H1 (cell line): ENCODE measurements around the gene HSF2. TPM values are rescaled to one million over a fixed set of nuclear protein-coding genes. Genes with fewer than 3 reads are reported as not detected.

Experiments used
- CTCF ChIA-PET: fragments of 300-600 bp; sonication (Branson Sonifier 250); formaldehyde crosslinking; loops from one replicate; lab custom pipeline; 2021; ENCODE audit not compliant: partially characterized antibody; lab: Charles Lee
- POLR2A ChIA-PET: fragments of 300-600 bp; sonication (Branson Sonifier 250); formaldehyde crosslinking; loops from one replicate; lab custom pipeline; 2021; ENCODE audit warnings: inconsistent platforms; ENCODE audit not compliant: partially characterized antibody; lab: Charles Lee
- DNase-seq, 2 experiments: peaks; one replicate each; pipeline versions ENCODE4 v3.0.0 to v3.0.0-alpha.2; 2010 to 2022; ENCODE audit warnings: low spot score in 2 of 2, low read depth in 1 of 2, mixed read lengths in 1 of 2
- FAIRE-seq: peaks from 2 replicates; lab custom pipeline; 2011; peaks lifted over from hg19 to GRCh38; lab: Jason Lieb, UNC
- H2AFZ ChIP-seq: 2 replicates; pipeline ENCODE4 v1.8.1; 2012; ENCODE audit warnings: low read length, inconsistent platforms
- H2AK5ac ChIP-seq: 2 replicates; pipeline ENCODE4 v1.6.1; 2013; ENCODE audit warnings: low read depth, low read length
- H2BK120ac ChIP-seq: replicated peaks from 2 replicates; pipeline ENCODE3; 2013; ENCODE audit warnings: low read depth, low read length, inconsistent platforms
- H2BK12ac ChIP-seq: 2 replicates; pipeline ENCODE4 v1.6.1; 2013; ENCODE audit warnings: low read depth, low read length
- H2BK15ac ChIP-seq: 2 replicates; pipeline ENCODE4 v1.6.1; 2013; ENCODE audit warnings: low read length
- H2BK20ac ChIP-seq: 2 replicates; pipeline ENCODE4 v1.6.1; 2013; ENCODE audit warnings: low read length
- H2BK5ac ChIP-seq: 2 replicates; pipeline ENCODE4 v1.6.1; 2013; ENCODE audit warnings: low read depth, low read length
- H3K14ac ChIP-seq: 2 replicates; pipeline ENCODE4 v1.6.1; 2013; ENCODE audit warnings: inconsistent platforms; ENCODE audit not compliant: insufficient read length
- H3K18ac ChIP-seq: 2 replicates; pipeline ENCODE4 v1.6.1; 2013; ENCODE audit warnings: low read length; ENCODE audit errors: extremely low read depth
- H3K23ac ChIP-seq: 2 replicates; pipeline ENCODE4 v1.6.1; 2013; ENCODE audit warnings: inconsistent platforms; ENCODE audit not compliant: insufficient read length
- H3K23me2 ChIP-seq: 2 replicates; pipeline ENCODE4 v1.6.1; 2013; ENCODE audit warnings: low read depth, low read length
- H3K27ac ChIP-seq: 2 replicates; pipeline ENCODE4 v1.6.1; 2011; ENCODE audit warnings: low read depth, low read length, inconsistent platforms
- H3K27me3 ChIP-seq, 4 experiments: replicated peaks in 1 of 4; 1 replicate in 1 of 4; 2 replicates in 3 of 4; pipeline versions ENCODE4 v1.6.1 to v1.8.1; 2011 to 2013; ENCODE audit warnings: low read length in 3 of 4, mild to moderate bottlenecking in 3 of 4, inconsistent platforms in 2 of 4, mixed read lengths in 2 of 4, moderate library complexity in 1 of 4; ENCODE audit not compliant: control insufficient read depth in 3 of 4, insufficient read depth in 3 of 4; ENCODE audit errors: extremely low read depth in 1 of 4
- H3K36me3 ChIP-seq, 4 experiments: 2 replicates each; pipeline versions ENCODE4 v1.6.1 to v1.8.1; 2011 to 2013; ENCODE audit warnings: mild to moderate bottlenecking in 4 of 4, low read length in 3 of 4, moderate library complexity in 2 of 4, control low read depth in 1 of 4, inconsistent platforms in 1 of 4; ENCODE audit not compliant: insufficient read depth in 4 of 4, control insufficient read depth in 2 of 4
- H3K4ac ChIP-seq: replicated peaks from 2 replicates; pipeline ENCODE3; 2013; ENCODE audit warnings: low read length, low read depth, mixed read lengths, inconsistent platforms; ENCODE audit not compliant: insufficient read length
- H3K4me1 ChIP-seq, 4 experiments: replicated peaks in 1 of 4; 1 replicate in 1 of 4; 2 replicates in 3 of 4; pipeline versions ENCODE4 v1.6.1 to v1.8.1; 2011 to 2013; ENCODE audit warnings: low read length in 3 of 4, inconsistent platforms in 2 of 4, mixed read lengths in 1 of 4; ENCODE audit not compliant: insufficient read depth in 4 of 4, control insufficient read depth in 3 of 4
- H3K4me2 ChIP-seq, 2 experiments: 2 replicates each; pipeline versions ENCODE4 v1.6.1 to v1.8.1; 2011 to 2013; ENCODE audit warnings: low read depth in 2 of 2, low read length in 2 of 2, control low read depth in 1 of 2, inconsistent platforms in 1 of 2, mild to moderate bottlenecking in 1 of 2; ENCODE audit not compliant: insufficient read depth in 1 of 2
- H3K4me3 ChIP-seq, 4 experiments: fragments of 200-600, 300-600 bp in 1 of 4; sonication (generic), shearing (Covaris generic), sonication (Bioruptor Twin) in 1 of 4; 2 replicates each; pipeline versions ENCODE4 v1.5.1 to v1.8.1; 2011 to 2016; ENCODE audit warnings: low read length in 4 of 4, low read depth in 3 of 4, control low read depth in 2 of 4, inconsistent platforms in 2 of 4, mild to moderate bottlenecking in 2 of 4, mixed read lengths in 1 of 4, moderate library complexity in 1 of 4; ENCODE audit not compliant: insufficient read depth in 2 of 4; ENCODE audit errors: extremely low read depth in 1 of 4
- H3K56ac ChIP-seq: replicated peaks from 2 replicates; pipeline ENCODE3; 2013; ENCODE audit warnings: low read depth, mild to moderate bottlenecking, mixed read lengths, low read length, inconsistent platforms; ENCODE audit not compliant: insufficient read length
- H3K79me1 ChIP-seq: 2 replicates; pipeline ENCODE4 v1.6.1; 2013; ENCODE audit warnings: low read depth, low read length, control low read depth
- H3K79me2 ChIP-seq, 2 experiments: 2 replicates each; pipeline versions ENCODE4 v1.6.1 to v1.8.1; 2012 to 2013; ENCODE audit warnings: low read length in 2 of 2, mild to moderate bottlenecking in 2 of 2, inconsistent platforms in 1 of 2; ENCODE audit not compliant: insufficient read depth in 2 of 2, control insufficient read depth in 1 of 2
- H3K9ac ChIP-seq, 4 experiments: replicated peaks in 1 of 4; 1 replicate in 1 of 4; 2 replicates in 3 of 4; pipeline versions ENCODE4 v1.6.1 to v1.8.1; 2011 to 2013; ENCODE audit warnings: low read depth in 3 of 4, low read length in 3 of 4, control low read depth in 2 of 4, mild to moderate bottlenecking in 2 of 4, moderate library complexity in 2 of 4, inconsistent platforms in 1 of 4; ENCODE audit errors: extremely low read depth in 1 of 4
- H3K9me3 ChIP-seq, 2 experiments: 2 replicates each; pipeline versions ENCODE4 v1.6.1 to v1.8.1; 2012 to 2013; ENCODE audit warnings: mild to moderate bottlenecking in 2 of 2, moderate library complexity in 2 of 2, control low read depth in 1 of 2, inconsistent platforms in 1 of 2, low read depth in 1 of 2, low read length in 1 of 2, mixed read lengths in 1 of 2; ENCODE audit not compliant: insufficient read depth in 2 of 2
- H4K20me1 ChIP-seq, 2 experiments: replicated peaks in 1 of 2; 2 replicates each; pipeline versions ENCODE3 to v1.8.1; 2011 to 2013; ENCODE audit warnings: inconsistent platforms in 2 of 2, low read length in 2 of 2, mild to moderate bottlenecking in 1 of 2; ENCODE audit not compliant: insufficient read depth in 2 of 2, control insufficient read depth in 1 of 2
- H4K5ac ChIP-seq: 2 replicates; pipeline ENCODE4 v1.6.1; 2013; ENCODE audit warnings: low read length, low read depth, mixed read lengths, inconsistent platforms; ENCODE audit not compliant: insufficient read length
- H4K8ac ChIP-seq: 2 replicates; pipeline ENCODE4 v1.8.0; 2013; ENCODE audit warnings: mild to moderate bottlenecking, moderate library complexity, low read length, inconsistent platforms; ENCODE audit not compliant: insufficient read depth; ENCODE audit errors: extremely low read depth
- H4K91ac ChIP-seq: replicated peaks from 2 replicates; pipeline ENCODE3; 2013; ENCODE audit warnings: low read length, mixed read lengths, inconsistent platforms; ENCODE audit not compliant: insufficient read length
- ASH2L ChIP-seq: fragments of 200-600, 300-600 bp; sonication (generic); IDR thresholded peaks from one replicate; pipeline ENCODE4 v1.7.1; 2017; ENCODE audit warnings: low read length
- EP300 ChIP-seq, 2 experiments: IDR thresholded peaks; 1 replicate in 1 of 2; 2 replicates in 1 of 2; pipeline ENCODE4 v1.6.1; 2011 to 2012; ENCODE audit warnings: low read depth in 2 of 2, low read length in 2 of 2, mild to moderate bottlenecking in 2 of 2, borderline replicate concordance in 1 of 2, inconsistent platforms in 1 of 2, moderate library complexity in 1 of 2
- KDM4A ChIP-seq: IDR thresholded peaks from one replicate; pipeline ENCODE4 v1.7.1; 2012; ENCODE audit warnings: low read depth, mild to moderate bottlenecking, moderate library complexity, low read length, inconsistent platforms; ENCODE audit not compliant: severe bottlenecking
- POLR2A ChIP-seq, 2 experiments: IDR thresholded peaks; 1 replicate in 1 of 2; 2 replicates in 1 of 2; pipeline ENCODE4 v1.6.1; 2011; ENCODE audit warnings: low read depth in 2 of 2, low read length in 2 of 2, mild to moderate bottlenecking in 2 of 2; ENCODE audit errors: control extremely low read depth in 1 of 2
- RBBP5 ChIP-seq: IDR thresholded peaks from 2 replicates; pipeline ENCODE4 v1.7.1; 2012; ENCODE audit warnings: low read depth, mild to moderate bottlenecking, inconsistent platforms, low read length, moderate library complexity, borderline replicate concordance
- SIN3A ChIP-seq, 2 experiments: IDR thresholded peaks in 1 of 2; conservative IDR thresholded peaks in 1 of 2; 2 replicates each; pipeline ENCODE4 v1.6.1; 2011 to 2012; ENCODE audit warnings: low read length in 2 of 2, improper control_type of control experiment in 1 of 2, low read depth in 1 of 2, mild to moderate bottlenecking in 1 of 2
- SIRT6 ChIP-seq: IDR thresholded peaks from one replicate; pipeline ENCODE4 v1.7.1; 2012; ENCODE audit warnings: low read length, inconsistent platforms
- SP4 ChIP-seq: IDR thresholded peaks from 2 replicates; pipeline ENCODE4 v1.6.1; 2012; ENCODE audit warnings: low read length, inconsistent platforms
- TEAD4 ChIP-seq: IDR thresholded peaks from 2 replicates; pipeline ENCODE4 v1.6.1; 2012; ENCODE audit warnings: low read depth, low read length, inconsistent platforms, mixed read lengths
- WGBS, 2 experiments: shearing (Covaris generic) in 1 of 2; methylation state at CpG; one replicate each; pipeline versions ENCODE4 v1.1.6 to v1.1.7; 2013 to 2015; ENCODE audit warnings: low lambda C conversion rate in 2 of 2, mixed read lengths in 2 of 2, inconsistent platforms in 1 of 2, low coverage in 1 of 2, missing lambda C conversion rate in 1 of 2; ENCODE audit not compliant: insufficient replicate concordance in 2 of 2, insufficient coverage in 1 of 2, insufficient read length in 1 of 2; ENCODE audit errors: extremely low coverage in 1 of 2, missing lambda C conversion rate in 1 of 2; 5-methylcytosine and 5-hydroxymethylcytosine counted together
- polyA plus RNA-seq, 7 experiments: library from polyadenylated mRNA; depleted of rRNA in 3 of 7; stranded (reverse) in 5 of 7; unstranded in 2 of 7; fragments of >200 nt in 5 of 7; fragments of 200-250 nt in 2 of 7; gene quantifications; 1 replicate in 5 of 7; 2 replicates in 1 of 7; 4 replicates in 1 of 7; pipeline versions ENCODE4 v1.2.1 to v1.2.3, GENCODE V29; 2011 to 2013; ENCODE audit warnings: missing spikeins in 2 of 7, mixed read lengths in 2 of 7
- total RNA-seq: library from RNA; stranded (reverse); fragmentation: NEBNext Ultra II Directional; extraction: Animal tissue kit (Norgen Biotek cat#: 25700); gene quantifications from 2 replicates; pipeline ENCODE4 v1.2.1, GENCODE V29; 2021
- TF ChIP-seq, protein P1 (sequence below): IDR thresholded peaks from 2 replicates; pipeline ENCODE4 v1.6.1; 2012; ENCODE audit warnings: inconsistent platforms
- TF ChIP-seq, protein P2 (sequence below): IDR thresholded peaks from 2 replicates; pipeline ENCODE4 v1.6.1; 2012; ENCODE audit warnings: low read length, inconsistent platforms

The HSF2 gene
- total and polyA plus RNA-seq, 2 of the 8 experiments (the other 6 are each of a cell fraction or from before 2014, with no cell fraction given) = 16.3 to 18.3 TPM

- ChIA-PET POLR2A (interaction anchor here (0.6 kb wide), 1 partner anchor 53 kb away, joined by 3 read pairs; no protein-coding TSS in a partner anchor), CTCF (no interaction called here)
- no peak overlapping the region for H3K14ac ChIP-seq
- no peak overlapping the region for H3K27ac ChIP-seq
- no peak overlapping the region for H3K4ac ChIP-seq
- H3K27me3 ChIP-seq = peaks cover 9 to 26% (median 21%) of the 10 kb centered on the region in 4 experiments
- H2BK5ac ChIP-seq = no peak overlapping the region
- 4% methylated on average over 11 of the region's 20 CpGs; no CpG with 5 or more reads in 1 of the 2 experiments for WGBS, 2 experiments
- no peak overlapping the region for H2BK15ac ChIP-seq
- H2BK12ac ChIP-seq = no peak overlapping the region
- no peak for FAIRE-seq
- no peak overlapping the region; the same call in 1 of the 2 replicates for H4K8ac ChIP-seq
- 0 out of 2 replicates have a peak overlapping the region, but pooled peaks have one; percentile 96 for H3K18ac ChIP-seq
- 0 out of 2 replicates have a peak overlapping the region, but pooled peaks have one; percentile 49 for H2AFZ ChIP-seq
- DNase-seq = no peak
- no peak overlapping the region for H3K23ac ChIP-seq
- H3K56ac ChIP-seq = no peak overlapping the region
- no peaks in the 10 kb centered on the region for H3K36me3 ChIP-seq
- H4K5ac ChIP-seq = no peak overlapping the region
- H3K4me2 ChIP-seq = peak overlapping the region; percentile 83 to 89
- peaks cover 0 to 51% of the 10 kb centered on the region in 2 experiments; a peak in 3 of 4 replicates for H3K79me2 ChIP-seq
- H4K20me1 ChIP-seq = peaks cover 7 to 8% of the 10 kb centered on the region in 2 experiments
- H3K4me3 ChIP-seq = peak overlapping the region; percentile 85 to 99 (median 96)
- H3K9ac ChIP-seq = peak overlapping the region; percentile 74 to 93 (median 80)
- H2BK20ac ChIP-seq = no peak overlapping the region
- H3K79me1 ChIP-seq = no peaks in the 10 kb centered on the region; the same call in 1 of the 2 replicates
- H4K91ac ChIP-seq = no peak overlapping the region
- H2BK120ac ChIP-seq = no peak overlapping the region
- 0 out of 2 replicates have a peak, but pooled peaks cover 2% of the 10 kb centered on the region for H3K23me2 ChIP-seq
- H3K9me3 ChIP-seq = no peaks in the 10 kb centered on the region
- H2AK5ac ChIP-seq = no peak overlapping the region
- peaks cover 0 to 4% (median 0%) of the 10 kb centered on the region in 4 experiments; a peak in 2 of 7 replicates for H3K4me1 ChIP-seq
- no peak for TF ChIP-seq EP300 (IDR thresholded peaks at IDR 0.05; ENCODE audit: borderline replicate concordance in 1 of 2, low read depth in 2 of 2, low read length in 2 of 2)
- TF ChIP-seq ASH2L = peak; percentile 77
- TF ChIP-seq SIN3A (conservative IDR thresholded peaks at IDR 0.05 in 1 of 2, IDR thresholded peaks at IDR 0.05 in 1 of 2; ENCODE audit: low read depth in 1 of 2, low read length in 2 of 2) = 0 out of 4 replicates have a peak, but pooled peaks of 1 of the 2 experiments have one; percentile 33
- TF ChIP-seq, protein P1, sequence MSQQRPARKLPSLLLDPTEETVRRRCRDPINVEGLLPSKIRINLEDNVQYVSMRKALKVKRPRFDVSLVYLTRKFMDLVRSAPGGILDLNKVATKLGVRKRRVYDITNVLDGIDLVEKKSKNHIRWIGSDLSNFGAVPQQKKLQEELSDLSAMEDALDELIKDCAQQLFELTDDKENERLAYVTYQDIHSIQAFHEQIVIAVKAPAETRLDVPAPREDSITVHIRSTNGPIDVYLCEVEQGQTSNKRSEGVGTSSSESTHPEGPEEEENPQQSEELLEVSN = no peak
- TF ChIP-seq, protein P2, sequence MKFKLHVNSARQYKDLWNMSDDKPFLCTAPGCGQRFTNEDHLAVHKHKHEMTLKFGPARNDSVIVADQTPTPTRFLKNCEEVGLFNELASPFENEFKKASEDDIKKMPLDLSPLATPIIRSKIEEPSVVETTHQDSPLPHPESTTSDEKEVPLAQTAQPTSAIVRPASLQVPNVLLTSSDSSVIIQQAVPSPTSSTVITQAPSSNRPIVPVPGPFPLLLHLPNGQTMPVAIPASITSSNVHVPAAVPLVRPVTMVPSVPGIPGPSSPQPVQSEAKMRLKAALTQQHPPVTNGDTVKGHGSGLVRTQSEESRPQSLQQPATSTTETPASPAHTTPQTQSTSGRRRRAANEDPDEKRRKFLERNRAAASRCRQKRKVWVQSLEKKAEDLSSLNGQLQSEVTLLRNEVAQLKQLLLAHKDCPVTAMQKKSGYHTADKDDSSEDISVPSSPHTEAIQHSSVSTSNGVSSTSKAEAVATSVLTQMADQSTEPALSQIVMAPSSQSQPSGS = no peak
- TF ChIP-seq TEAD4 = no peak
- no peak for TF ChIP-seq SIRT6
- TF ChIP-seq SP4 = no peak
- peak; percentile 58 for TF ChIP-seq KDM4A
- no peak for TF ChIP-seq POLR2A (IDR thresholded peaks at IDR 0.05; ENCODE audit: control extremely low read depth in 1 of 2, low read depth in 2 of 2, low read length in 2 of 2)
- no peak for TF ChIP-seq RBBP5
These were observed 634 bp downstream of the HSF2 start for GRCh38 chr6:122400121-122400450.
